SK-N-SH (cell line): ENCODE measurements around the gene GAS7. TPM values are rescaled to one million over a fixed set of nuclear protein-coding genes. Genes with fewer than 3 reads are reported as not detected.

Experiments used
- CTCF ChIA-PET: fragments of 300-600, 350-600 bp; formaldehyde crosslinking; extraction: SDS; loops from one replicate; lab custom pipeline; 2021; lab: Yijun Ruan, JAX
- POLR2A ChIA-PET: fragments of 350-600 bp; sonication (Branson Sonifier 250); formaldehyde crosslinking; extraction: SDS; loops from one replicate; lab custom pipeline; 2020; ENCODE audit warnings: antibody characterized with exemption, inconsistent platforms; lab: Yijun Ruan, JAX
- DNase-seq: peaks from one replicate; pipeline ENCODE4 v3.0.0; 2012
- H2AFZ ChIP-seq: fragments of 200-600 bp; sonication (generic); 2 replicates; pipeline ENCODE4 v1.8.1; 2016; ENCODE audit warnings: antibody characterized with exemption, mild to moderate bottlenecking, low read depth
- H3F3A ChIP-seq: fragments of 200-600 bp; sonication (generic); replicated peaks from 2 replicates; pipeline ENCODE3; 2016; ENCODE audit warnings: antibody characterized with exemption, mild to moderate bottlenecking; ENCODE audit not compliant: insufficient read depth
- H3K27ac ChIP-seq, 2 experiments: fragments of 200-500 bp in 1 of 2; fragments of 200-600 bp in 1 of 2; sonication (Bioruptor generic) in 1 of 2; sonication (generic), shearing (Covaris generic) in 1 of 2; 2 replicates each; pipeline versions ENCODE4 v1.5.1 to v1.6.1; 2014 to 2016; ENCODE audit warnings: low read depth in 2 of 2, inconsistent platforms in 1 of 2, low read length in 1 of 2, mild to moderate bottlenecking in 1 of 2, mixed read lengths in 1 of 2
- H3K27me3 ChIP-seq: fragments of 200-600 bp; sonication (generic), shearing (Covaris generic); 2 replicates; pipeline ENCODE4 v1.6.1; 2016; ENCODE audit warnings: mixed run types; ENCODE audit not compliant: insufficient read depth
- H3K36me3 ChIP-seq, 2 experiments: fragments of 200-500 bp in 1 of 2; fragments of 200-600 bp in 1 of 2; sonication (Bioruptor generic) in 1 of 2; sonication (generic) in 1 of 2; replicated peaks in 1 of 2; 2 replicates each; pipeline versions ENCODE3 to v1.5.1; 2014 to 2016; ENCODE audit warnings: low read length in 1 of 2, mild to moderate bottlenecking in 1 of 2; ENCODE audit not compliant: insufficient read depth in 2 of 2, control insufficient read depth in 1 of 2
- H3K4me1 ChIP-seq, 2 experiments: fragments of 200-500 bp in 1 of 2; fragments of 200-600 bp in 1 of 2; sonication (Bioruptor generic) in 1 of 2; sonication (generic), shearing (Covaris generic) in 1 of 2; 2 replicates each; pipeline versions ENCODE4 v1.5.1 to v1.6.1; 2014 to 2016; ENCODE audit warnings: low read depth in 1 of 2, low read length in 1 of 2, mixed run types in 1 of 2; ENCODE audit not compliant: insufficient read depth in 2 of 2, control insufficient read depth in 1 of 2
- H3K4me2 ChIP-seq: fragments of 200-600 bp; sonication (generic), shearing (Covaris generic); 2 replicates; pipeline ENCODE4 v1.6.1; 2017; ENCODE audit warnings: mixed run types
- H3K4me3 ChIP-seq, 2 experiments: fragments of 200-500 bp in 1 of 2; fragments of 200-600 bp in 1 of 2; sonication (Bioruptor generic) in 1 of 2; sonication (generic), shearing (Covaris generic) in 1 of 2; 2 replicates each; pipeline versions ENCODE4 v1.5.1 to v1.8.1; 2014 to 2016; ENCODE audit warnings: low read depth in 2 of 2, inconsistent platforms in 1 of 2, low read length in 1 of 2, mild to moderate bottlenecking in 1 of 2, mixed read lengths in 1 of 2, moderate library complexity in 1 of 2
- H3K79me2 ChIP-seq: fragments of 200-600 bp; sonication (generic); 2 replicates; pipeline ENCODE4 v1.8.1; 2017; ENCODE audit warnings: mild to moderate bottlenecking; ENCODE audit not compliant: insufficient read depth
- H3K9ac ChIP-seq: fragments of 200-600 bp; sonication (generic); 2 replicates; pipeline ENCODE4 v1.6.1; 2017; ENCODE audit warnings: mixed run types
- H3K9me2 ChIP-seq: fragments of 200-600 bp; sonication (generic); 2 replicates; pipeline ENCODE4 v1.6.1; 2017; ENCODE audit warnings: mixed run types
- H3K9me3 ChIP-seq: fragments of 200-600 bp; sonication (generic); 2 replicates; pipeline ENCODE4 v1.6.1; 2017; ENCODE audit warnings: mixed run types, mild to moderate bottlenecking, moderate library complexity
- H4K20me1 ChIP-seq: fragments of 200-600 bp; sonication (generic); 2 replicates; pipeline ENCODE4 v1.6.1; 2017; ENCODE audit warnings: mild to moderate bottlenecking, mixed run types; ENCODE audit not compliant: insufficient read depth
- CHD2 ChIP-seq: fragments of 150-350 bp; IDR thresholded peaks from 2 replicates; pipeline ENCODE4 v1.6.1; 2018; ENCODE audit warnings: low read length; ENCODE audit not compliant: partially characterized antibody
- ELF1 ChIP-seq: IDR thresholded peaks from 2 replicates; pipeline ENCODE4 v1.4.0; 2012
- EP300 ChIP-seq, 2 experiments: IDR thresholded peaks; 2 replicates each; pipeline versions ENCODE4 v1.4.0 to v1.6.1; 2012; ENCODE audit warnings: borderline replicate concordance in 1 of 2, low read depth in 1 of 2, low read length in 1 of 2
- EZH2phosphoT487 ChIP-seq: fragments of 200-600 bp; sonication (generic); IDR thresholded peaks from 2 replicates; pipeline ENCODE4 v1.6.1; 2017; ENCODE audit warnings: low read depth, mixed run types, mild to moderate bottlenecking, antibody characterized with exemption, moderate library complexity, borderline replicate concordance
- FOSL2 ChIP-seq: IDR thresholded peaks from 2 replicates; pipeline ENCODE4 v1.4.0; 2012; ENCODE audit warnings: low read depth, mild to moderate bottlenecking, moderate library complexity, borderline replicate concordance
- GABPA ChIP-seq: IDR thresholded peaks from 2 replicates; pipeline ENCODE4 v1.4.0; 2012; ENCODE audit warnings: low read depth, mild to moderate bottlenecking
- IRF3 ChIP-seq: fragments of 150-350 bp; IDR thresholded peaks from 2 replicates; pipeline ENCODE4 v1.6.1; 2016; ENCODE audit warnings: mild to moderate bottlenecking, low read depth, low read length
- JUND ChIP-seq: IDR thresholded peaks from 2 replicates; pipeline ENCODE4 v1.4.0; 2012
- MAX ChIP-seq: IDR thresholded peaks from 2 replicates; pipeline ENCODE4 v1.4.0; 2012; ENCODE audit warnings: low read depth
- MEF2A ChIP-seq: IDR thresholded peaks from 2 replicates; pipeline ENCODE4 v1.4.0; 2012; ENCODE audit warnings: low read depth, borderline replicate concordance
- MXI1 ChIP-seq: IDR thresholded peaks from 2 replicates; pipeline ENCODE4 v1.6.1; 2012; ENCODE audit warnings: mild to moderate bottlenecking, low read depth, low read length, improper control_type of control experiment
- NFIC ChIP-seq: IDR thresholded peaks from 2 replicates; pipeline ENCODE4 v1.4.0; 2012; ENCODE audit warnings: borderline replicate concordance
- NRF1 ChIP-seq: IDR thresholded peaks from 2 replicates; pipeline ENCODE4 v1.6.1; 2012; ENCODE audit warnings: low read depth, mild to moderate bottlenecking, low read length
- PBX3 ChIP-seq: IDR thresholded peaks from 2 replicates; pipeline ENCODE4; 2012
- RAD21 ChIP-seq: IDR thresholded peaks from 2 replicates; pipeline ENCODE4 v1.6.1; 2012; ENCODE audit warnings: mild to moderate bottlenecking, low read length
- RCOR1 ChIP-seq: fragments of 150-350 bp; IDR thresholded peaks from 2 replicates; pipeline ENCODE4 v1.6.1; 2017; ENCODE audit warnings: antibody characterized with exemption, low read length
- SIN3A ChIP-seq: IDR thresholded peaks from 2 replicates; pipeline ENCODE4 v1.6.1; 2012; ENCODE audit warnings: low read depth, mild to moderate bottlenecking, low read length, moderate library complexity, borderline replicate concordance
- SMC3 ChIP-seq: IDR thresholded peaks from 2 replicates; pipeline ENCODE4 v1.6.1; 2012; ENCODE audit warnings: low read depth, low read length, improper control_type of control experiment
- TEAD4 ChIP-seq: IDR thresholded peaks from 2 replicates; pipeline ENCODE4 v1.4.0; 2012; ENCODE audit warnings: mild to moderate bottlenecking, borderline replicate concordance; ENCODE audit not compliant: insufficient read depth
- USF1 ChIP-seq: IDR thresholded peaks from 2 replicates; pipeline ENCODE4 v1.4.0; 2012; ENCODE audit warnings: low read depth, borderline replicate concordance
- USF2 ChIP-seq: fragments of 150-350 bp; IDR thresholded peaks from 2 replicates; pipeline ENCODE4 v1.6.1; 2017; ENCODE audit warnings: antibody characterized with exemption, low read length, low read depth, borderline replicate concordance
- WGBS: methylation state at CpG from one replicate; pipeline ENCODE4 v1.1.6; 2017; ENCODE audit warnings: low lambda C conversion rate; 5-methylcytosine and 5-hydroxymethylcytosine counted together
- polyA plus RNA-seq, 3 experiments: library from polyadenylated mRNA; depleted of rRNA; stranded (reverse); fragments of >200 nt; gene quantifications; 2 replicates each; pipeline ENCODE4 v1.2.3, GENCODE V29; 2012

Gene GAS7
- polyA plus RNA-seq, 1 of the 3 experiments (the other 2 are of a cell fraction), result 0.12 TPM

- no peaks in the 10 kb centered on the region for H3K79me2 ChIP-seq
- no peaks in the 10 kb centered on the region for H4K20me1 ChIP-seq
- no peaks in the 10 kb centered on the region; the same call in 1 of the 2 replicates for H3K27me3 ChIP-seq
- H2AFZ ChIP-seq, result no peak overlapping the region
- POLR2A ChIA-PET, result no interaction called here
- no peaks in the 10 kb centered on the region for H3K9me3 ChIP-seq
- no peaks in the 10 kb centered on the region for H3K9me2 ChIP-seq
- H3F3A ChIP-seq, result no peaks in the 10 kb centered on the region
- CTCF ChIA-PET, result no interaction called here
- no peak for DNase-seq
- TF ChIP-seq SMC3 (no peak), NRF1 (no peak), MEF2A (no peak), FOSL2 (no peak), EP300 (IDR thresholded peaks at IDR 0.05; ENCODE audit: borderline replicate concordance in 1 of 2, low read depth in 1 of 2, low read length in 1 of 2) (no peak), USF2 (no peak)
- 41% methylated on average over 2 of the region's 2 CpGs for WGBS
- no peak overlapping the region for H3K9ac ChIP-seq
- H3K4me1 ChIP-seq, result peaks cover 0 to 8% of the 10 kb centered on the region in 2 experiments; a peak in 1 of 4 replicates
- H3K27ac ChIP-seq, result no peak overlapping the region
- no peaks in the 10 kb centered on the region for H3K36me3 ChIP-seq
- no peak overlapping the region for H3K4me2 ChIP-seq
- no peak overlapping the region for H3K4me3 ChIP-seq
These were observed 58.8 kb downstream of the GAS7 start for GRCh38 chr17:10139577-10139976.

- H3K36me3 ChIP-seq, result no peaks in the 10 kb centered on the region
- no peak for TF ChIP-seq GABPA
- TF ChIP-seq RCOR1, result no peak
- no peak for TF ChIP-seq PBX3
- no peak for TF ChIP-seq JUND
- TF ChIP-seq CHD2, result no peak
- no peak for TF ChIP-seq TEAD4
- TF ChIP-seq ELF1, result no peak
- TF ChIP-seq NRF1, result no peak
- TF ChIP-seq RAD21, result no peak
- no peak for TF ChIP-seq MAX
- no peak for TF ChIP-seq SIN3A
- TF ChIP-seq MEF2A, result no peak
- TF ChIP-seq NFIC, result no peak
- TF ChIP-seq USF2, result no peak
- TF ChIP-seq FOSL2, result no peak
- TF ChIP-seq IRF3, result no peak
- no peak for TF ChIP-seq EZH2phosphoT487
- no peak for TF ChIP-seq USF1
- no peak for TF ChIP-seq MXI1
- H3K27me3 ChIP-seq, result no peaks in the 10 kb centered on the region; the same call in 1 of the 2 replicates
- H3K9me2 ChIP-seq, result no peaks in the 10 kb centered on the region
- WGBS, result 44% methylated on average over 15 of the region's 15 CpGs
- no peak for DNase-seq
- peak overlapping the region; percentile 20; the same call in 1 of the 2 replicates for H3K4me2 ChIP-seq
- H4K20me1 ChIP-seq, result no peaks in the 10 kb centered on the region
- ChIA-PET CTCF (no interaction called here), POLR2A (no interaction called here)
- H3K9me3 ChIP-seq, result no peaks in the 10 kb centered on the region
- H3K4me3 ChIP-seq, result no peak overlapping the region
- H2AFZ ChIP-seq, result peak overlapping the region; percentile 30; the same call in 1 of the 2 replicates
- H3K9ac ChIP-seq, result no peak overlapping the region
- H3K27ac ChIP-seq, result peak overlapping the region in 1 of 2 experiments; percentile 20; a peak in 1 of 4 replicates
- no peaks in the 10 kb centered on the region for H3K79me2 ChIP-seq
- H3K4me1 ChIP-seq, result peaks cover 0 to 8% of the 10 kb centered on the region in 2 experiments; a peak in 1 of 4 replicates
- H3F3A ChIP-seq, result no peaks in the 10 kb centered on the region
These were observed 62.0 kb downstream of the GAS7 start for GRCh38 chr17:10136258-10136981.
